HL-60 (cell line): ENCODE results near the gene LANCL2.

ENCODE experiments used
- GABPA ChIP-seq: IDR thresholded peaks from 2 replicates; pipeline ENCODE4 v1.6.1; 2012; ENCODE audit warnings: low read depth
- POLR2AphosphoS5 ChIP-seq: IDR thresholded peaks from 2 replicates; pipeline ENCODE4 v1.6.1; 2012; ENCODE audit warnings: low read depth
- SPI1 ChIP-seq: IDR thresholded peaks from 2 replicates; pipeline ENCODE4 v1.6.1; 2012; ENCODE audit warnings: low read depth, mild to moderate bottlenecking, borderline replicate concordance
- TF ChIP-seq, protein P1 (sequence below): IDR thresholded peaks from one replicate; pipeline ENCODE4 v1.5.1; 2011; ENCODE audit warnings: low read length, control low read depth, inconsistent platforms; ENCODE audit not compliant: insufficient read depth
- TF ChIP-seq, protein P2 (sequence below): IDR thresholded peaks from 2 replicates; pipeline ENCODE4 v1.6.1; 2012; ENCODE audit warnings: low read depth; ENCODE audit not compliant: insufficient replicate concordance

DNA sequence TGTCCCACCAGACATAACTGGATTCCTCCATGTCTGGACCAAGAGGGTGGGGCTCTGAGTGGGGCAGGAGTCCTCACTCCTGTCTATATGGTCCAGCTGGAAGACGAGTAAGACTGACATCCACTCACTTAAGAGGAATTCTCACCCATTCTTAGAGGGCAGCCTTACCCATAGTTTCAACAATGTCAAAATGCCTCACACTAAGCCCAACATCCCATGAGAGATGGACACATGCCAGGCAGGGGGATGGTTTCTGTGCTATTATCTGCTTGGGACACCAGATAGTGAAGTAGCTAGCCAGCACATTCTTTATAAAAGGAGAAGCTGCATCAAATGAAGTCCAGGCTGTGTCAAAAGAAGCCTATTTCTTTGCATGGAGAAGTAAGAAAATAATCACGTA, 4.7 kb upstream of the LANCL2 start:
- TF ChIP-seq, protein P1, sequence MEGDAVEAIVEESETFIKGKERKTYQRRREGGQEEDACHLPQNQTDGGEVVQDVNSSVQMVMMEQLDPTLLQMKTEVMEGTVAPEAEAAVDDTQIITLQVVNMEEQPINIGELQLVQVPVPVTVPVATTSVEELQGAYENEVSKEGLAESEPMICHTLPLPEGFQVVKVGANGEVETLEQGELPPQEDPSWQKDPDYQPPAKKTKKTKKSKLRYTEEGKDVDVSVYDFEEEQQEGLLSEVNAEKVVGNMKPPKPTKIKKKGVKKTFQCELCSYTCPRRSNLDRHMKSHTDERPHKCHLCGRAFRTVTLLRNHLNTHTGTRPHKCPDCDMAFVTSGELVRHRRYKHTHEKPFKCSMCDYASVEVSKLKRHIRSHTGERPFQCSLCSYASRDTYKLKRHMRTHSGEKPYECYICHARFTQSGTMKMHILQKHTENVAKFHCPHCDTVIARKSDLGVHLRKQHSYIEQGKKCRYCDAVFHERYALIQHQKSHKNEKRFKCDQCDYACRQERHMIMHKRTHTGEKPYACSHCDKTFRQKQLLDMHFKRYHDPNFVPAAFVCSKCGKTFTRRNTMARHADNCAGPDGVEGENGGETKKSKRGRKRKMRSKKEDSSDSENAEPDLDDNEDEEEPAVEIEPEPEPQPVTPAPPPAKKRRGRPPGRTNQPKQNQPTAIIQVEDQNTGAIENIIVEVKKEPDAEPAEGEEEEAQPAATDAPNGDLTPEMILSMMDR, result no peak
- TF ChIP-seq, protein P2, sequence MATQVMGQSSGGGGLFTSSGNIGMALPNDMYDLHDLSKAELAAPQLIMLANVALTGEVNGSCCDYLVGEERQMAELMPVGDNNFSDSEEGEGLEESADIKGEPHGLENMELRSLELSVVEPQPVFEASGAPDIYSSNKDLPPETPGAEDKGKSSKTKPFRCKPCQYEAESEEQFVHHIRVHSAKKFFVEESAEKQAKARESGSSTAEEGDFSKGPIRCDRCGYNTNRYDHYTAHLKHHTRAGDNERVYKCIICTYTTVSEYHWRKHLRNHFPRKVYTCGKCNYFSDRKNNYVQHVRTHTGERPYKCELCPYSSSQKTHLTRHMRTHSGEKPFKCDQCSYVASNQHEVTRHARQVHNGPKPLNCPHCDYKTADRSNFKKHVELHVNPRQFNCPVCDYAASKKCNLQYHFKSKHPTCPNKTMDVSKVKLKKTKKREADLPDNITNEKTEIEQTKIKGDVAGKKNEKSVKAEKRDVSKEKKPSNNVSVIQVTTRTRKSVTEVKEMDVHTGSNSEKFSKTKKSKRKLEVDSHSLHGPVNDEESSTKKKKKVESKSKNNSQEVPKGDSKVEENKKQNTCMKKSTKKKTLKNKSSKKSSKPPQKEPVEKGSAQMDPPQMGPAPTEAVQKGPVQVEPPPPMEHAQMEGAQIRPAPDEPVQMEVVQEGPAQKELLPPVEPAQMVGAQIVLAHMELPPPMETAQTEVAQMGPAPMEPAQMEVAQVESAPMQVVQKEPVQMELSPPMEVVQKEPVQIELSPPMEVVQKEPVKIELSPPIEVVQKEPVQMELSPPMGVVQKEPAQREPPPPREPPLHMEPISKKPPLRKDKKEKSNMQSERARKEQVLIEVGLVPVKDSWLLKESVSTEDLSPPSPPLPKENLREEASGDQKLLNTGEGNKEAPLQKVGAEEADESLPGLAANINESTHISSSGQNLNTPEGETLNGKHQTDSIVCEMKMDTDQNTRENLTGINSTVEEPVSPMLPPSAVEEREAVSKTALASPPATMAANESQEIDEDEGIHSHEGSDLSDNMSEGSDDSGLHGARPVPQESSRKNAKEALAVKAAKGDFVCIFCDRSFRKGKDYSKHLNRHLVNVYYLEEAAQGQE, result no peak
- TF ChIP-seq POLR2AphosphoS5 (no peak), GABPA (no peak), SPI1 (no peak)
